ENCODE results near the gene PRELP.

GRCh38 chr1:203426366-203426765 lies 49.2 kb upstream of the PRELP start:
- TF ChIP-seq CTCF (IDR thresholded peaks at IDR 0.05) (no peak), POLR2A (IDR thresholded peaks at IDR 0.05; ENCODE audit: low read depth) (no peak), POLR2AphosphoS5 (IDR thresholded peaks at IDR 0.05) (no peak), EP300 (IDR thresholded peaks at IDR 0.05) (no peak)
